ENCODE measurements around the gene AFF4.

The AFF4 gene

GRCh38 chr5:132901730-132902129 lies 61.7 kb downstream of the AFF4 start:
- no peak for DNase-seq (ENCODE audit: insufficient read length)
- FAIRE-seq, result no peak
- TF ChIP-seq POLR2AphosphoS5 (IDR thresholded peaks at IDR 0.05; ENCODE audit: low read depth, low read length), result no peak
- no peak for TF ChIP-seq TAF1 (IDR thresholded peaks at IDR 0.05; ENCODE audit: borderline replicate concordance, low read depth, low read length)
- TF ChIP-seq POLR2A (IDR thresholded peaks at IDR 0.05; ENCODE audit: low read depth, low read length), result no peak

GRCh38 chr5:132901036-132901435 lies 62.4 kb downstream of the AFF4 start:
- DNase-seq (ENCODE audit: insufficient read length), result no peak
- TF ChIP-seq POLR2AphosphoS5 (IDR thresholded peaks at IDR 0.05; ENCODE audit: low read depth, low read length), result no peak
- TF ChIP-seq TAF1 (IDR thresholded peaks at IDR 0.05; ENCODE audit: borderline replicate concordance, low read depth, low read length), result no peak
- TF ChIP-seq POLR2A (IDR thresholded peaks at IDR 0.05; ENCODE audit: low read depth, low read length), result no peak
- FAIRE-seq, result no peak

GRCh38 chr5:132898094-132898493 lies 65.3 kb downstream of the AFF4 start:
- FAIRE-seq (no peak), DNase-seq (ENCODE audit: insufficient read length) (no peak)
- TF ChIP-seq POLR2A (IDR thresholded peaks at IDR 0.05; ENCODE audit: low read depth, low read length) (no peak), TAF1 (IDR thresholded peaks at IDR 0.05; ENCODE audit: borderline replicate concordance, low read depth, low read length) (no peak), POLR2AphosphoS5 (IDR thresholded peaks at IDR 0.05; ENCODE audit: low read depth, low read length) (no peak)

- no peak for FAIRE-seq
- DNase-seq (ENCODE audit: insufficient read length), result no peak
These were observed 66.7 kb downstream of the AFF4 start for GRCh38 chr5:132896685-132897084.

GRCh38 chr5:132895719-132896305 lies 67.6 kb downstream of the AFF4 start:
- FAIRE-seq, result no peak
- DNase-seq (ENCODE audit: insufficient read length), result no peak
- no peak for TF ChIP-seq POLR2AphosphoS5 (IDR thresholded peaks at IDR 0.05; ENCODE audit: low read depth, low read length)
- TF ChIP-seq POLR2A (IDR thresholded peaks at IDR 0.05; ENCODE audit: low read depth, low read length), result no peak
- no peak for TF ChIP-seq TAF1 (IDR thresholded peaks at IDR 0.05; ENCODE audit: borderline replicate concordance, low read depth, low read length)

More at GRCh38 chr5:132896685-132897084, 66.7 kb downstream of the AFF4 start:
- TF ChIP-seq POLR2AphosphoS5 (IDR thresholded peaks at IDR 0.05; ENCODE audit: low read depth, low read length), result no peak

- no peak for DNase-seq (ENCODE audit: insufficient read length)
- TF ChIP-seq TAF1 (IDR thresholded peaks at IDR 0.05; ENCODE audit: borderline replicate concordance, low read depth, low read length), result no peak
- TF ChIP-seq POLR2AphosphoS5 (IDR thresholded peaks at IDR 0.05; ENCODE audit: low read depth, low read length), result no peak
- TF ChIP-seq POLR2A (IDR thresholded peaks at IDR 0.05; ENCODE audit: low read depth, low read length), result no peak
- no peak for FAIRE-seq
These were observed 72.6 kb downstream of the AFF4 start for GRCh38 chr5:132890817-132891216.

- DNase-seq (ENCODE audit: insufficient read length) (no peak), FAIRE-seq (no peak)
- TF ChIP-seq POLR2A (IDR thresholded peaks at IDR 0.05; ENCODE audit: low read depth, low read length), result no peak
- TF ChIP-seq TAF1 (IDR thresholded peaks at IDR 0.05; ENCODE audit: borderline replicate concordance, low read depth, low read length), result no peak
- no peak for TF ChIP-seq POLR2AphosphoS5 (IDR thresholded peaks at IDR 0.05; ENCODE audit: low read depth, low read length)
These were observed 73.9 kb downstream of the AFF4 start for GRCh38 chr5:132889501-132889900.

- no peak for FAIRE-seq
- DNase-seq (ENCODE audit: insufficient read length), result no peak
- no peak for TF ChIP-seq POLR2A (IDR thresholded peaks at IDR 0.05; ENCODE audit: low read depth, low read length)
- TF ChIP-seq POLR2AphosphoS5 (IDR thresholded peaks at IDR 0.05; ENCODE audit: low read depth, low read length), result no peak
- no peak for TF ChIP-seq TAF1 (IDR thresholded peaks at IDR 0.05; ENCODE audit: borderline replicate concordance, low read depth, low read length)
These were observed 76.2 kb downstream of the AFF4 start for GRCh38 chr5:132887283-132887682.

- TF ChIP-seq POLR2A (IDR thresholded peaks at IDR 0.05; ENCODE audit: low read depth, low read length), result no peak
- TF ChIP-seq POLR2AphosphoS5 (IDR thresholded peaks at IDR 0.05; ENCODE audit: low read depth, low read length), result no peak
- no peak for TF ChIP-seq TAF1 (IDR thresholded peaks at IDR 0.05; ENCODE audit: borderline replicate concordance, low read depth, low read length)
- no peak for DNase-seq (ENCODE audit: insufficient read length)
- FAIRE-seq, result no peak
These were observed 77.2 kb downstream of the AFF4 start for GRCh38 chr5:132886064-132886823.

- TF ChIP-seq POLR2A (IDR thresholded peaks at IDR 0.05; ENCODE audit: low read depth, low read length), result no peak
- no peak for TF ChIP-seq POLR2AphosphoS5 (IDR thresholded peaks at IDR 0.05; ENCODE audit: low read depth, low read length)
- TF ChIP-seq TAF1 (IDR thresholded peaks at IDR 0.05; ENCODE audit: borderline replicate concordance, low read depth, low read length), result no peak
- FAIRE-seq (no peak), DNase-seq (ENCODE audit: insufficient read length) (no peak)
These were observed 78.9 kb downstream of the AFF4 start for GRCh38 chr5:132884548-132884947.

- FAIRE-seq, result peak; percentile 64
- TF ChIP-seq POLR2AphosphoS5 (IDR thresholded peaks at IDR 0.05; ENCODE audit: low read depth, low read length) (no peak), TAF1 (IDR thresholded peaks at IDR 0.05; ENCODE audit: borderline replicate concordance, low read depth, low read length) (no peak), POLR2A (IDR thresholded peaks at IDR 0.05; ENCODE audit: low read depth, low read length) (no peak)
- no peak for DNase-seq (ENCODE audit: insufficient read length)
These were observed 80.1 kb downstream of the AFF4 start for GRCh38 chr5:132883261-132883834.

GRCh38 chr5:132877938-132878337 lies 85.5 kb downstream of the AFF4 start:
- no peak for TF ChIP-seq TAF1 (IDR thresholded peaks at IDR 0.05; ENCODE audit: borderline replicate concordance, low read depth, low read length)
- no peak for TF ChIP-seq POLR2A (IDR thresholded peaks at IDR 0.05; ENCODE audit: low read depth, low read length)
- TF ChIP-seq POLR2AphosphoS5 (IDR thresholded peaks at IDR 0.05; ENCODE audit: low read depth, low read length), result no peak
- no peak for FAIRE-seq
- DNase-seq (ENCODE audit: insufficient read length), result no peak

All from GM12892 (cell line).